ENCODE measurements around the gene RNF166. TPM values are rescaled to one million over a fixed set of nuclear protein-coding genes. Genes with fewer than 3 reads are reported as not detected.

Gene RNF166
- total RNA-seq, 2 experiments from 2014 or later = 334 to 355 TPM

GRCh38 chr16:88651276-88651988 is 54.8 kb downstream of the RNF166 start:
- H3K4me1 ChIP-seq (ENCODE audit: insufficient read depth, low read length) = peaks cover 56% of the 10 kb centered on the region
- no peaks in the 10 kb centered on the region for H3K9me3 Mint-ChIP-seq
- H3K27ac ChIP-seq (ENCODE audit: low read depth in 1 of 2, low read length in 2 of 2) = peak overlapping the region; percentile 81 to 94
- H3K4me3 ChIP-seq (ENCODE audit: low read length) = peak overlapping the region; percentile 96
- no peaks in the 10 kb centered on the region for H3K9me3 ChIP-seq (ENCODE audit: control insufficient read depth in 1 of 2, insufficient read depth in 1 of 2, low read length in 2 of 2)
- POLR2A ChIA-PET = interaction anchor here (0.7 to 1.8 kb wide), 4 partner anchors 9 to 82 kb away, joined by 3 to 5 read pairs (median 4); partner anchors contain the start of gene ZC3H18
- peaks cover 26% of the 10 kb centered on the region for H3K36me3 ChIP-seq (ENCODE audit: insufficient read depth, low read length)
- ATAC-seq (ENCODE audit: poor library complexity) (peak; percentile 72), DNase-seq (peak in 13 of 14 experiments; percentile 35 to 95 (median 62))
- no peaks in the 10 kb centered on the region for H3K27me3 Mint-ChIP-seq
- peak overlapping the region; percentile 93 for H3K4me3 Mint-ChIP-seq
- CTCF ChIA-PET = no interaction called here
- H3K36me3 Mint-ChIP-seq (ENCODE audit: low read depth) = peaks cover 19% of the 10 kb centered on the region
- H3K27ac Mint-ChIP-seq = peak overlapping the region; percentile 95
- intact Hi-C loops (cut with DNase I, micrococcal nuclease) = loop anchor here (1.0 to 5.0 kb wide), 4 partner anchors 12 to 49 kb away; partner anchors contain the start of genes SNAI3 (in 2 of the 2) and MVD (in 1 of the 2)
- H3K4me1 Mint-ChIP-seq (ENCODE audit: low read depth) = peaks cover 14% of the 10 kb centered on the region
- H3K27me3 ChIP-seq (ENCODE audit: control insufficient read depth in 1 of 2, insufficient read depth in 2 of 2, low read length in 2 of 2) = no peaks in the 10 kb centered on the region
- no peak for TF ChIP-seq CTCF (IDR thresholded peaks at IDR 0.05)

- Mint-ChIP-seq H3K27me3 (no peaks in the 10 kb centered on the region), H3K4me1 (ENCODE audit: low read depth) (peaks cover 14% of the 10 kb centered on the region), H3K9me3 (no peaks in the 10 kb centered on the region), H3K36me3 (ENCODE audit: low read depth) (peaks cover 19% of the 10 kb centered on the region), H3K27ac (peak within 1 kb of the TSS; percentile 95), H3K4me3 (peak within 1 kb of the TSS; percentile 93)
- CTCF ChIA-PET = no interaction called here
- peak; percentile 64 to 91 (median 76) for DNase-seq
- intact Hi-C loops (cut with DNase I, micrococcal nuclease) = loop anchor here (1.0 to 5.0 kb wide), 4 partner anchors 12 to 50 kb away; partner anchors contain the start of genes SNAI3 (in 2 of the 2) and MVD (in 1 of the 2)
- POLR2A ChIA-PET = interaction anchor here (0.7 to 1.8 kb wide), 5 partner anchors 8 to 81 kb away, joined by 3 to 5 read pairs (median 3); partner anchors contain the start of gene ZC3H18
- no peaks in the 10 kb centered on the region for H3K9me3 ChIP-seq (ENCODE audit: control insufficient read depth in 1 of 2, insufficient read depth in 1 of 2, low read length in 2 of 2)
- H3K27me3 ChIP-seq (ENCODE audit: control insufficient read depth in 1 of 2, insufficient read depth in 2 of 2, low read length in 2 of 2) = no peaks in the 10 kb centered on the region
- H3K4me3 ChIP-seq (ENCODE audit: low read length) = peak within 1 kb of the TSS; percentile 96
- no peak for TF ChIP-seq CTCF (IDR thresholded peaks at IDR 0.05)
- peak; percentile 76 for ATAC-seq (ENCODE audit: poor library complexity)
- peaks cover 56% of the 10 kb centered on the region for H3K4me1 ChIP-seq (ENCODE audit: insufficient read depth, low read length)
- peak within 1 kb of the TSS; percentile 81 to 94 for H3K27ac ChIP-seq (ENCODE audit: low read depth in 1 of 2, low read length in 2 of 2)
- H3K36me3 ChIP-seq (ENCODE audit: insufficient read depth, low read length) = peaks cover 30% of the 10 kb centered on the region
Measured at GRCh38 chr16:88650749-88651275, 55.4 kb downstream of the RNF166 start, which contains the start of gene CYBA. Gene CYBA, minus strand, starts transcription at chr16:88651053. Its CDS starts 40 bp downstream, at chr16:88651013.

- intact Hi-C loops (cut with DNase I, micrococcal nuclease) = loop anchor here (2.0 to 5.0 kb wide), 3 partner anchors 13 to 51 kb away; partner anchors contain the start of gene SNAI3 (in 2 of the 2)
- Mint-ChIP-seq H3K27ac (peak overlapping the region; percentile 95), H3K27me3 (no peaks in the 10 kb centered on the region), H3K4me1 (ENCODE audit: low read depth) (peaks cover 16% of the 10 kb centered on the region), H3K9me3 (no peaks in the 10 kb centered on the region), H3K4me3 (peak overlapping the region; percentile 93), H3K36me3 (ENCODE audit: low read depth) (peaks cover 21% of the 10 kb centered on the region)
- peaks cover 28% of the 10 kb centered on the region for H3K36me3 ChIP-seq (ENCODE audit: insufficient read depth, low read length)
- H3K4me1 ChIP-seq (ENCODE audit: insufficient read depth, low read length) = peaks cover 56% of the 10 kb centered on the region
- POLR2A ChIA-PET = interaction anchor here (0.9 to 1.8 kb wide), 6 partner anchors 8 to 80 kb away, joined by 3 to 5 read pairs (median 3); partner anchors contain the start of gene ZC3H18
- DNase-seq (peak in 8 of 14 experiments; percentile 14 to 63 (median 54)), ATAC-seq (ENCODE audit: poor library complexity) (peak; percentile 8)
- TF ChIP-seq CTCF (IDR thresholded peaks at IDR 0.05) = no peak
- peak overlapping the region; percentile 96 for H3K4me3 ChIP-seq (ENCODE audit: low read length)
- no peaks in the 10 kb centered on the region for H3K27me3 ChIP-seq (ENCODE audit: control insufficient read depth in 1 of 2, insufficient read depth in 2 of 2, low read length in 2 of 2)
- CTCF ChIA-PET = no interaction called here
- peak overlapping the region; percentile 81 to 94 for H3K27ac ChIP-seq (ENCODE audit: low read depth in 1 of 2, low read length in 2 of 2)
- H3K9me3 ChIP-seq (ENCODE audit: control insufficient read depth in 1 of 2, insufficient read depth in 1 of 2, low read length in 2 of 2) = no peaks in the 10 kb centered on the region
Measured at GRCh38 chr16:88649924-88650748, 56.1 kb downstream of the RNF166 start.

All from CD4-positive, alpha-beta T cell (primary cell).